CD14-positive monocyte (primary cell): Measurements from ENCODE around the gene MAP3K10. TPM values are rescaled to one million over a fixed set of nuclear protein-coding genes. Genes with fewer than 3 reads are reported as not detected.
A peak's percentile ranks its signal among the peaks of the same experiment; 100 is the strongest.
"Not testable (repeated sequence)": the region's sequence is repeated elsewhere in the genome, so short reads cannot be mapped to it uniquely, and the experiment has no call there.

Experiments used
- DNase-seq, 3 donors: peaks; one replicate each; pipeline ENCODE4 v3.0.0-alpha.2; 2011 to 2022
- H2AFZ ChIP-seq: 2 replicates; pipeline ENCODE4 v1.6.0; 2012; ENCODE audit warnings: mild to moderate bottlenecking, low read depth, low read length, inconsistent platforms; ENCODE audit not compliant: insufficient read depth, poor library complexity, severe bottlenecking
- H3K27ac ChIP-seq, 2 donors: 1 replicate in 1 of 2; 2 replicates in 1 of 2; pipeline ENCODE4 v1.5.1; 2012 to 2013; ENCODE audit warnings: low read length in 2 of 2, control low read depth in 1 of 2, inconsistent platforms in 1 of 2, low read depth in 1 of 2, mild to moderate bottlenecking in 1 of 2
- H3K27me3 ChIP-seq, 2 donors: one replicate each; pipeline versions ENCODE4 v1.6.0 to v1.6.1; 2011 to 2013; ENCODE audit warnings: low read length in 2 of 2; ENCODE audit not compliant: control insufficient read depth in 2 of 2, insufficient read depth in 2 of 2
- H3K36me3 ChIP-seq, 2 donors: replicated peaks in 1 of 2; 1 replicate in 1 of 2; 2 replicates in 1 of 2; pipeline versions ENCODE4 v1.5.1 to v1.6.1; 2012 to 2013; ENCODE audit warnings: low read length in 2 of 2, control low read depth in 1 of 2, inconsistent platforms in 1 of 2, mild to moderate bottlenecking in 1 of 2; ENCODE audit not compliant: insufficient read depth in 2 of 2, control insufficient read depth in 1 of 2
- H3K4me1 ChIP-seq, 2 donors: 1 replicate in 1 of 2; 2 replicates in 1 of 2; pipeline versions ENCODE4 v1.5.1 to v1.6.1; 2012 to 2013; ENCODE audit warnings: low read length in 2 of 2, control low read depth in 1 of 2, inconsistent platforms in 1 of 2, mild to moderate bottlenecking in 1 of 2, moderate library complexity in 1 of 2; ENCODE audit not compliant: insufficient read depth in 2 of 2, control insufficient read depth in 1 of 2
- H3K4me2 ChIP-seq: replicated peaks from 2 replicates; pipeline ENCODE3; 2012; ENCODE audit warnings: low read length, moderate library complexity, mild to moderate bottlenecking; ENCODE audit not compliant: poor library complexity, severe bottlenecking; ENCODE audit errors: extremely low read depth
- H3K4me3 ChIP-seq, 3 experiments: fragments of 200-600 bp in 1 of 3; sonication (generic) in 1 of 3; replicated peaks in 1 of 3; 1 replicate in 2 of 3; 2 replicates in 1 of 3; pipeline ENCODE4 v1.5.1; 2011 to 2013; ENCODE audit warnings: low read length in 3 of 3, mild to moderate bottlenecking in 3 of 3, control low read depth in 2 of 3, low read depth in 2 of 3, inconsistent platforms in 1 of 3, moderate library complexity in 1 of 3
- H3K79me2 ChIP-seq: 2 replicates; pipeline ENCODE4 v1.6.0; 2012; ENCODE audit warnings: mild to moderate bottlenecking, control low read depth, inconsistent platforms, low read length, moderate library complexity; ENCODE audit not compliant: insufficient read depth
- H3K9ac ChIP-seq: 2 replicates; pipeline ENCODE4 v1.6.0; 2017; ENCODE audit warnings: low read length, mild to moderate bottlenecking; ENCODE audit not compliant: insufficient read depth, poor library complexity, severe bottlenecking
- H3K9me3 ChIP-seq, 2 donors: replicated peaks in 1 of 2; 1 replicate in 1 of 2; 2 replicates in 1 of 2; pipeline versions ENCODE4 v1.5.1 to v1.6.1; 2012 to 2013; ENCODE audit warnings: low read length in 2 of 2, control low read depth in 1 of 2; ENCODE audit not compliant: control insufficient read depth in 1 of 2, insufficient read depth in 1 of 2
- H4K20me1 ChIP-seq: 2 replicates; pipeline ENCODE4 v1.6.0; 2012; ENCODE audit warnings: mild to moderate bottlenecking, low read length, control low read depth, moderate library complexity; ENCODE audit not compliant: insufficient read depth
- H3K27ac Mint-ChIP-seq, 7 donors: one replicate each; pipeline ENCODE4 v1.8.0; 2020; ENCODE audit warnings: mild to moderate bottlenecking in 7 of 7, mixed read lengths in 7 of 7, moderate library complexity in 6 of 7, inconsistent platforms in 2 of 7
- H3K27me3 Mint-ChIP-seq, 3 donors: one replicate each; pipeline ENCODE4 v1.8.0; 2021 to 2022; ENCODE audit warnings: low read depth in 3 of 3, mild to moderate bottlenecking in 3 of 3, mixed read lengths in 3 of 3, moderate library complexity in 3 of 3, inconsistent platforms in 1 of 3
- H3K36me3 Mint-ChIP-seq, 2 donors: one replicate each; pipeline ENCODE4 v1.8.0; 2020; ENCODE audit warnings: mixed read lengths in 2 of 2, inconsistent platforms in 1 of 2, mild to moderate bottlenecking in 1 of 2
- H3K4me1 Mint-ChIP-seq: one replicate; pipeline ENCODE4 v1.8.0; 2020; ENCODE audit warnings: mild to moderate bottlenecking, mixed read lengths
- H3K4me3 Mint-ChIP-seq, 2 donors: one replicate each; pipeline ENCODE4 v1.8.0; 2020; ENCODE audit warnings: mild to moderate bottlenecking in 2 of 2, mixed read lengths in 2 of 2, moderate library complexity in 1 of 2
- H3K9me3 Mint-ChIP-seq, 7 donors: one replicate each; pipeline ENCODE4 v1.8.0; 2020 to 2022; ENCODE audit warnings: mixed read lengths in 7 of 7, mild to moderate bottlenecking in 6 of 7, moderate library complexity in 6 of 7, inconsistent platforms in 2 of 7
- WGBS: methylation state at CpG from one replicate; pipeline ENCODE4 v1.1.5; 2013; ENCODE audit warnings: missing lambda C conversion rate; ENCODE audit not compliant: insufficient coverage; 5-methylcytosine and 5-hydroxymethylcytosine counted together
- intact Hi-C, 2 donors: fragments of 100-400 bp; cut with micrococcal nuclease; formaldehyde crosslinking; loops; one replicate each; pipeline versions ENCODE4 v1.15.0 to v1.15.1; 2023
- polyA plus RNA-seq, 3 donors: library from polyadenylated mRNA; depleted of rRNA in 1 of 3; unstranded in 2 of 3; stranded (reverse) in 1 of 3; fragments of 300-500 nt in 2 of 3; fragments of >200 nt in 1 of 3; fragmentation: Illumina TruSeq in 2 of 3; gene quantifications; 1 replicate in 2 of 3; 2 replicates in 1 of 3; pipeline ENCODE4 v1.2.3, GENCODE V29; 2012 to 2021
- TF ChIP-seq, protein P1 (sequence below): fragments of 200-600 bp; IDR thresholded peaks from one replicate; pipeline ENCODE4 v1.8.0; 2022; ENCODE audit warnings: antibody characterized with exemption, mild to moderate bottlenecking

The MAP3K10 gene
- polyA plus RNA-seq, 3 donors = 0.05 to 9.1 TPM; not detected in 1

DNA sequence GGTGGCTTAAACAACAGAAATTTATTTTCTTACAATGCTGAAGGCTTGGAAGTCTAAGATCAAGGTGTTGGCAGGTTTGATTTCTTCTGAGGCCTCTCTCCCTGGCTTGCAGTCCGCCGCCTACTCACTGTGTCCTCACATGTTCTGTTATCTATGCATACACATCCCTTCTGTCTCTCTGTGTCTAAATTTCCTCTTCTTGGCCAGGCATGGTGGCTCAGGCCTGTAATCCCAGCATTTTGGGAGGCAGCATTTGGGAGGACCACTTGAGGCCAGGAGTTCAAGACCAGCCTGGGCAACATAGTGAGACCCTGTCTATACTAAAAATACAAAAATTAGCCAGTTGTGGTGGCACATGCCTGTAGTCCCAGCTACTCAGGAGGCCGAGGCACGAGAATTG is 19.9 kb upstream of the MAP3K10 start:
- H2AFZ ChIP-seq, DNase-seq, H3K27ac Mint-ChIP-seq, H3K9me3 ChIP-seq, H3K9ac ChIP-seq, H3K4me1 ChIP-seq, H3K9me3 Mint-ChIP-seq, H3K4me2 ChIP-seq, H3K27me3 Mint-ChIP-seq, H3K36me3 Mint-ChIP-seq, intact Hi-C loops, H3K4me3 ChIP-seq, H3K36me3 ChIP-seq, H3K79me2 ChIP-seq, H3K27ac ChIP-seq, H3K4me1 Mint-ChIP-seq, H3K27me3 ChIP-seq, H4K20me1 ChIP-seq: not testable (repeated sequence)
- WGBS = 100% methylated on average over 4 of the region's 4 CpGs
- H3K4me3 Mint-ChIP-seq = peak overlapping the region in 1 of 2 donors; percentile 53

DNA sequence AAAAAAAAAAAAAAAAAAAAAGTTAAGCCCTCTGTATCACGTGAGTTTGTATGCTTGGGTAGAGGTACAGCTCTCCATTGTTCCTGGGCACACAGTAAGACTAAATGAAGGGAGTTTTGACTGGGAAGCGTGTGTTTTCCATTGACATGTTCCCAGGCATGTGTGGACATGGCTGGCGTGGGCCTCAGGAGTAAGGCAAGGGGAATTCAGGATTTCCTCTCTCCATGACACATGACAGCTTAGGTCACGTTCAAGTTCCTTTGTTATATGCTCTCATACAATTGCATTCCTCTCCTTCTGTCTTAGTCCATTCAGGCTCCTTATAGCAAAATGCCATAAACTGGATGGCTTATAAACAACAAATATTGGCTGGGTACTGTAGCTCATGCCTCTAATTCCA is 17.1 kb upstream of the MAP3K10 start:
- intact Hi-C loops = no loop called here
- H3K27ac Mint-ChIP-seq = no peak overlapping the region

More for the DNA sequence above, 17.1 kb upstream of the MAP3K10 start:
- Histone ChIP-seq H3K27ac (no peak overlapping the region), H3K4me3 (no peak overlapping the region), H3K79me2 (no peaks in the 10 kb centered on the region), H3K27me3 (no peaks in the 10 kb centered on the region), H3K4me1 (no peaks in the 10 kb centered on the region), H3K4me2 (no peak overlapping the region), H3K9me3 (no peaks in the 10 kb centered on the region), H2AFZ (no peak overlapping the region), H3K36me3 (no peaks in the 10 kb centered on the region), H3K9ac (no peak overlapping the region), H4K20me1 (no peaks in the 10 kb centered on the region)
- Mint-ChIP-seq H3K36me3 (no peaks in the 10 kb centered on the region), H3K9me3 (peaks cover 0 to 6% (median 4%) of the 10 kb centered on the region in 7 donors), H3K4me3 (no peak overlapping the region), H3K4me1 (no peaks in the 10 kb centered on the region), H3K27me3 (peaks cover 2 to 13% (median 9%) of the 10 kb centered on the region in 3 donors)
- no peak for DNase-seq
- 80% methylated on average over 1 of the region's 4 CpGs for WGBS
- TF ChIP-seq, protein P1, sequence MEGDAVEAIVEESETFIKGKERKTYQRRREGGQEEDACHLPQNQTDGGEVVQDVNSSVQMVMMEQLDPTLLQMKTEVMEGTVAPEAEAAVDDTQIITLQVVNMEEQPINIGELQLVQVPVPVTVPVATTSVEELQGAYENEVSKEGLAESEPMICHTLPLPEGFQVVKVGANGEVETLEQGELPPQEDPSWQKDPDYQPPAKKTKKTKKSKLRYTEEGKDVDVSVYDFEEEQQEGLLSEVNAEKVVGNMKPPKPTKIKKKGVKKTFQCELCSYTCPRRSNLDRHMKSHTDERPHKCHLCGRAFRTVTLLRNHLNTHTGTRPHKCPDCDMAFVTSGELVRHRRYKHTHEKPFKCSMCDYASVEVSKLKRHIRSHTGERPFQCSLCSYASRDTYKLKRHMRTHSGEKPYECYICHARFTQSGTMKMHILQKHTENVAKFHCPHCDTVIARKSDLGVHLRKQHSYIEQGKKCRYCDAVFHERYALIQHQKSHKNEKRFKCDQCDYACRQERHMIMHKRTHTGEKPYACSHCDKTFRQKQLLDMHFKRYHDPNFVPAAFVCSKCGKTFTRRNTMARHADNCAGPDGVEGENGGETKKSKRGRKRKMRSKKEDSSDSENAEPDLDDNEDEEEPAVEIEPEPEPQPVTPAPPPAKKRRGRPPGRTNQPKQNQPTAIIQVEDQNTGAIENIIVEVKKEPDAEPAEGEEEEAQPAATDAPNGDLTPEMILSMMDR = no peak
